H1 (cell line): ENCODE data around the gene CALML5. TPM values are rescaled to one million over a fixed set of nuclear protein-coding genes. Genes with fewer than 3 reads are reported as not detected.

Experiments used
- ATF3 ChIP-seq: IDR thresholded peaks from 2 replicates; pipeline ENCODE4 v1.6.1; 2011; ENCODE audit warnings: low read depth, mild to moderate bottlenecking, low read length; ENCODE audit not compliant: insufficient read depth
- CBX5 ChIP-seq: fragments of 300-800, 300-1000 bp; sonication (generic); IDR thresholded peaks from 2 replicates; pipeline ENCODE4 v1.7.1; 2016; ENCODE audit warnings: antibody characterized with exemption, low read length, low read depth
- CREB1 ChIP-seq: IDR thresholded peaks from 2 replicates; pipeline ENCODE4 v1.6.1; 2012; ENCODE audit warnings: inconsistent platforms
- CTCF ChIP-seq, 3 experiments: IDR thresholded peaks; 1 replicate in 2 of 3; 2 replicates in 1 of 3; pipeline versions ENCODE4 v1.5.1 to v1.6.1; 2011; ENCODE audit warnings: low read length in 3 of 3, mild to moderate bottlenecking in 3 of 3, inconsistent platforms in 2 of 3, low read depth in 1 of 3, moderate library complexity in 1 of 3; ENCODE audit not compliant: insufficient read depth in 1 of 3; ENCODE audit errors: control extremely low read depth in 1 of 3
- GABPA ChIP-seq: IDR thresholded peaks from 2 replicates; pipeline ENCODE4 v1.6.1; 2011; ENCODE audit warnings: mild to moderate bottlenecking, low read length, moderate library complexity, borderline replicate concordance; ENCODE audit not compliant: insufficient read depth
- KDM1A ChIP-seq: fragments of 200-600, 300-600 bp; sonication (generic); IDR thresholded peaks from 2 replicates; pipeline ENCODE4 v1.7.1; 2016; ENCODE audit warnings: mild to moderate bottlenecking, low read length, borderline replicate concordance
- NRF1 ChIP-seq: IDR thresholded peaks from 2 replicates; pipeline ENCODE4 v1.6.1; 2011; ENCODE audit warnings: mild to moderate bottlenecking, low read depth, low read length, improper control_type of control experiment
- SUZ12 ChIP-seq: fragments of 200-600 bp; sonication (generic); IDR thresholded peaks from 2 replicates; pipeline ENCODE4 v1.6.1; 2012; ENCODE audit warnings: mild to moderate bottlenecking, inconsistent platforms, low read length, moderate library complexity, mixed read lengths
- TAF1 ChIP-seq: IDR thresholded peaks from 2 replicates; pipeline ENCODE4 v1.6.1; 2011; ENCODE audit warnings: mild to moderate bottlenecking, low read depth, low read length
- TEAD4 ChIP-seq: IDR thresholded peaks from 2 replicates; pipeline ENCODE4 v1.6.1; 2012; ENCODE audit warnings: low read depth, low read length, inconsistent platforms, mixed read lengths
- polyA plus RNA-seq, 7 experiments: library from polyadenylated mRNA; depleted of rRNA in 3 of 7; stranded (reverse) in 5 of 7; unstranded in 2 of 7; fragments of >200 nt in 5 of 7; fragments of 200-250 nt in 2 of 7; gene quantifications; 1 replicate in 5 of 7; 2 replicates in 1 of 7; 4 replicates in 1 of 7; pipeline versions ENCODE4 v1.2.1 to v1.2.3, GENCODE V29; 2011 to 2013; ENCODE audit warnings: missing spikeins in 2 of 7, mixed read lengths in 2 of 7
- total RNA-seq: library from RNA; stranded (reverse); fragmentation: NEBNext Ultra II Directional; extraction: Animal tissue kit (Norgen Biotek cat#: 25700); gene quantifications from 2 replicates; pipeline ENCODE4 v1.2.1, GENCODE V29; 2021

CALML5 gene
- total and polyA plus RNA-seq, 2 of the 8 experiments (the other 6 are each of a cell fraction or from before 2014, with no cell fraction given) = not detected

GRCh38 chr10:5453749-5454489 lies 45.5 kb downstream of the CALML5 start (continued):
- no peak for TF ChIP-seq TEAD4
- TF ChIP-seq CTCF (IDR thresholded peaks at IDR 0.05; ENCODE audit: control extremely low read depth in 1 of 3, insufficient read depth in 1 of 3, low read depth in 1 of 3, low read length in 3 of 3) = no peak
- TF ChIP-seq SUZ12 = no peak
- no peak for TF ChIP-seq NRF1
- no peak for TF ChIP-seq TAF1
- no peak for TF ChIP-seq KDM1A
- TF ChIP-seq CBX5 = no peak
- no peak for TF ChIP-seq GABPA
- TF ChIP-seq ATF3 = no peak
- TF ChIP-seq CREB1 = no peak
- TF ChIP-seq, all 59 proteins: peak for 0
